WTC11 (cell line): Measurements from ENCODE around the gene CHD6.

Experiments
- CTCF ChIP-seq: fragments of 200-600 bp; IDR thresholded peaks from 2 replicates; pipeline ENCODE4 v1.8.0; 2022; ENCODE audit warnings: antibody characterized with exemption
- E2F1 ChIP-seq: sonication (generic); formaldehyde crosslinking; IDR thresholded peaks from 2 replicates; pipeline ENCODE4 v1.8.0; 2022; ENCODE audit warnings: mild to moderate bottlenecking, missing genetic modification reagents
- FOXJ3 ChIP-seq: sonication (generic); formaldehyde crosslinking; IDR thresholded peaks from 2 replicates; pipeline ENCODE4 v1.9.0; 2021; ENCODE audit warnings: missing genetic modification reagents, mild to moderate bottlenecking, borderline replicate concordance
- IRF2 ChIP-seq: sonication (generic); formaldehyde crosslinking; IDR thresholded peaks from 2 replicates; pipeline ENCODE4 v1.8.0; 2022; ENCODE audit warnings: low read depth, missing genetic modification reagents, borderline replicate concordance
- JUN ChIP-seq: sonication (generic); formaldehyde crosslinking; IDR thresholded peaks from 2 replicates; pipeline ENCODE4 v1.8.0; 2023; ENCODE audit warnings: mild to moderate bottlenecking, missing genetic modification reagents
- MLX ChIP-seq: sonication (generic); formaldehyde crosslinking; IDR thresholded peaks from 2 replicates; pipeline ENCODE4 v1.8.1; 2023; ENCODE audit warnings: mild to moderate bottlenecking, missing genetic modification reagents, moderate library complexity
- SOX15 ChIP-seq: fragments of 250-450 bp; sonication (Bioruptor Pico); IDR thresholded peaks from 2 replicates; pipeline ENCODE4 v1.9.0; 2021; ENCODE audit warnings: mild to moderate bottlenecking
- SP1 ChIP-seq: sonication (generic); formaldehyde crosslinking; conservative IDR thresholded peaks from 2 replicates; pipeline ENCODE4 v1.8.1; 2022; ENCODE audit warnings: missing genetic modification reagents
- TEAD1 ChIP-seq: sonication (generic); formaldehyde crosslinking; IDR thresholded peaks from 2 replicates; pipeline ENCODE4 v1.8.0; 2022; ENCODE audit warnings: mild to moderate bottlenecking, missing genetic modification reagents
- ZBTB43 ChIP-seq: sonication (generic); formaldehyde crosslinking; IDR thresholded peaks from 2 replicates; pipeline ENCODE4 v1.8.1; 2023; ENCODE audit warnings: mild to moderate bottlenecking, missing genetic modification reagents
- ZMAT4 ChIP-seq: fragments of 250-450 bp; sonication (Bioruptor Pico); IDR thresholded peaks from 2 replicates; pipeline ENCODE4 v1.9.0; 2021; ENCODE audit warnings: mild to moderate bottlenecking
- ZNF396 ChIP-seq: fragments of 250-450 bp; sonication (Bioruptor Pico); IDR thresholded peaks from 2 replicates; pipeline ENCODE4 v1.8.0; 2021; ENCODE audit warnings: mild to moderate bottlenecking, moderate library complexity, borderline replicate concordance
- ZNF671 ChIP-seq: fragments of 250-450 bp; sonication (Bioruptor Pico); IDR thresholded peaks from 2 replicates; pipeline ENCODE4 v1.8.0; 2021; ENCODE audit warnings: mild to moderate bottlenecking

GRCh38 chr20:41609474-41609873 is 8.7 kb downstream of the CHD6 start:
- TF ChIP-seq FOXJ3 (CRISPR knock-in tag) (no peak), ZBTB43 (CRISPR knock-in tag) (no peak), MLX (CRISPR knock-in tag) (no peak), E2F1 (CRISPR knock-in tag) (no peak), CTCF (no peak), TEAD1 (CRISPR knock-in tag) (no peak), SP1 (CRISPR knock-in tag) (no peak), SOX15 (CRISPR knock-in tag) (no peak), ZNF671 (CRISPR knock-in tag) (no peak), JUN (CRISPR knock-in tag) (no peak), ZNF396 (CRISPR knock-in tag) (no peak), ZMAT4 (CRISPR knock-in tag) (no peak), IRF2 (CRISPR knock-in tag) (no peak)
